DMS153 treated with DMSO at 0.1 percent for 48 hours (cell line): ENCODE measurements around the gene TLK2.
A peak's percentile ranks its signal among the peaks of the same experiment; 100 is the strongest.

ENCODE experiments used
- DNase-seq: peaks from one replicate; lab custom pipeline; 2025; ENCODE audit not compliant: unreplicated experiment; lab: John Stamatoyannopoulos, UW

Gene TLK2

DNA sequence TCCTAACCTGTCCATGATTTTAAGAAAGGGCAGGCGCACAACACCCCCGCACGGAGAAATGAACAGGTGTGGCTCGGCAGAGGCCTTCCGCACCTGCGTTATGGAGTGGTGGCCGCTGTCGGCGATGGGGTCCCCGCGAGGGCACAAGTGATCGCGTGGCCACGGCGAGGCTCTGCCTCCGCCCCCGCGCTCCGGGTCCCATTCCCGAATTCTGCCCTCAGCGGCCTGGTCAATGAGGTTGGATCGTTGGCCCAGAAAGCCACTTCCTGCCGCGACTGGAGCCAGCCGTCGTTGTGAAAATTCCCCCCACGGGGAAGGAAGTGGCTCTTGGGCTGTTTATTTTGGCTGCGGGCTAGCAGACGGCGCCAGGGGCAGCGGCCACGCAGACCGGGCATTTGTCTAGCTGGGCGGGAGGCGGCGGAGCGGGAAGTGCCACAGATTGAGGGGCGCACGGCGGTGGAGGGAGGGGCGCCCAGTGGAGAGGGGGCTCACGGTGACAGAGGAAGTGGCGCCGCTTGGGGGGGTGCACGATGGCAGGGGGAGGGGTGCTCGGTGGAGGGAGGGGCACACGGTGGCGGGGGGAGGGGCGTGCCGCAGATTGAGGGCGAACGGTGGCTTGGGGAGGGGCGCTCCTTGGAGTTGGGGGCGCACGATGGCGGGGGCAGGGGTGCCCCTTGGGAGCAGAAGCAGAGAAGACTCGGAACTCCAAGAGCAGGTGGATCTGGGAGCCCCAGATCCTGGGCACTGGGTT, 173.8 kb downstream of the TLK2 start:
- DNase-seq = peak; percentile 81

DNA sequence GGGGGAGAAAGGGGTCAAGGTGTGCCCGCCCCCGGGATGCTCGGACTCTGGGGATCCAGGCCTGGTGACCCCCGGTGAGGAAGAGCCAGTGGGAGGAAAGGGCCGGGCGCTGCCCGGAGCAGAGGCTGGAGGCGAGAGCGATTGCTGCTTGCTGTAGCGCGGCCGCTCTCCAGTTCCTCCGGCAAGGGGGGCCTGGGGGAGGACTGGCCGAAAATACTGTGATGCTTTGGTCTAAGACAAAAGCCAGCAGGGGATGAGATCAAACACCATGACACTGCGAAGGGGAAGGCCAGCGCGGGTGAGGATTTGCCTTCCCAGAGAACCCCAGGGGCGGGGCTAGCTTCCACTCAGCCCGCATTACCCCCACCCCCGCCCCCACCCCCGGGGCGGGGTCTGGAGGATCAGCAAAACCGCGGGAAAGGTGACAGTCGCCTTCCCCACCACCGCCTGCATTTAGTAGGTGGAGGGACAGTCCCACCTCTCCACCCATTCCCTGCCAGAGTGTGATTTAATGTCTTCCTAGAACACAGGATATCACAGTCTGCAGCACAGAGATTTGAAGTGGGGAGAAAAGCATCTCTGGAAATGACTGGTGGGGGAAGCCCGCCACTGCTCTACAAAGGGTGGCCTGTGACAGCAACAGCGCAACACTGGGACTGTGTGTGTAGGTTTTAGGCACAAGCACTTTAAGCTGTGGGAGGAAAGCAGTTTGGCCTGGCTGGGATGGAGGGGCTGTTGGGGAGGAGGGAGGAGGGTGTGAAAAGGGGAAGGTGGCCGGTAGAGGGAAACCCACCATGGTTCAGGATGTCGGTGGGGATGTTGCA, 174.6 kb downstream of the TLK2 start:
- DNase-seq = peak; percentile 95

DNA sequence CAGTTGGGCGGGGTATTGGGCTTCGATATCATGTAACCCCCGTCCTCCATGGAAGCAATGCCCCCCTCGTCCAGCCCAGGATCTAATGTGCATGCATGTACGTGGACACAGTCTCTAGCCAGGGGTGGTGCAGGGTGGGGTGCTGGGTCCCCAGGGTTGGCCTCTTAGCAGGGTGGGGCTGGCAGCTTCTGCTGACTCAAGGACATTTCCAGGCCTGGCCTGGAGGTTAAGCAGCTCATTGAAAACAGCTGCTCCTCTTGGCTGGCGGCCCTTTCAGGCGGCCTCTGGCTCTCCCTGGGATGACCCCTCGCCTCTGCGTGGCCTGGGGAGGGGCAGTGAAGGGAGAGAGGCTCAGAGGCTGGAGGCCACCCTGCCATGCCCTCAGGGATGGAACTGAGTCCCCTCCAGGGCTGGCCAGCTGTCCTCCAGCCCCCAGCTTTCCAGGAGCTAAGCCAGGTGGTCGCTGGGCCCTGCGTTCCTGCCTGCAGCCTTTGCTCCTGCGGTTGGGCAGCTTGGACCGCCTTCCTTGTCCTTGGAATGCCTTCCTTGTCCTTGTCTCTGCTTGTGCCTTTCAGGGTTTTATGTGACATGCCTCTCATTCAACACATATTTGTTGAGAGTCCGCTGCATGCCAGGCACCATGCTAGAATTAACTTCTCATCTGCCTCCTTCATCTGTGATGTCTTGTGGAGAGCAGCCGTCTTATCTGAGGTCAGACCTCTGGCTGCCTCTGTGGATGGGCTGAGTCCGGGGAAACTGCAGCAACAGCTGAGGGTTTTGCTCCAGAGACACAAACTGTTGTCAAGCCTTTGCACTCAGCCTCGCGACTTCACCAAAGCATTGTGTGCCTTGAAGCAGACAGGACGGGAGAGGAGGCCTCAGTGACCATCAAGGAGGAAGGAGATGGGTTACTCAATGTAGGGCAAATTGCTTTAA, 175.5 kb downstream of the TLK2 start:
- no peak for DNase-seq

DNA sequence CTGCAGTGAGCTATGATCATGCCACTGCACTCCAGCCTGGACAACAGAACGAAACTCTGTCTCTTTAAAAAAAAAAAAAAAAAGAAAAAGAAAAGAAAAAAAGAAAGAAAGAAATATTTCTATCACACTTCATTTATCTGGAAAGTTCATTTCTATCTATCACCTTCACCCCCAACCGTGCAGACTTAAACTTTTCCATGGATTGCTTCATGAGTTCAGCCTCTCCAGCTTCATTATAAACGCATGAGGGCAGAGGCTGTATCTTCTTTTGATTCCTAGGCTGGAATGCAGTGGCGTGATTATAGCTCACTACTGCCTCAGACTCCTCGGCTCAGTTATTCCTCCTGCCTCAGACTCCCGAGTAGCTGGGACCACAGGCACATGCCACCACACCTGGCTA, 177.0 kb downstream of the TLK2 start:
- no peak for DNase-seq

DNA sequence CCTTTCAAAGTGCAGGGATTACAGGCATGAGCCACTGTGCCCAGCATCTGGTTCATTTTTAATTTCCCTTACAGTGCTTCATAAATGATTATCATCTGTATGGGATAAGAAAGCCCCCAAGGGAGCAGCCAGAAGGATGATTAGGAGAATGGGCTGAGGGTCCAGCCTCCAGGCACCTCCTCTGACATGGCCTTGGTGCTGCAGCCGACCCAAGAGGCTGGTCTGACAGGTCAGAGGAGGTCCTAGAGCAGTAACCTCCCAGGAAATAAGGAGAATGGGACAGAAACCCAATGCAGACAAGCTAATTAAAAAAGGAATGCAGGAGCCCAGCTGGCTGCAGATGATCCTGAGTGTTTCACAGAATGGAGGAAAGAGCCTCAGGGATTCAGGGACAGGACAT, 177.8 kb downstream of the TLK2 start:
- DNase-seq = no peak

DNA sequence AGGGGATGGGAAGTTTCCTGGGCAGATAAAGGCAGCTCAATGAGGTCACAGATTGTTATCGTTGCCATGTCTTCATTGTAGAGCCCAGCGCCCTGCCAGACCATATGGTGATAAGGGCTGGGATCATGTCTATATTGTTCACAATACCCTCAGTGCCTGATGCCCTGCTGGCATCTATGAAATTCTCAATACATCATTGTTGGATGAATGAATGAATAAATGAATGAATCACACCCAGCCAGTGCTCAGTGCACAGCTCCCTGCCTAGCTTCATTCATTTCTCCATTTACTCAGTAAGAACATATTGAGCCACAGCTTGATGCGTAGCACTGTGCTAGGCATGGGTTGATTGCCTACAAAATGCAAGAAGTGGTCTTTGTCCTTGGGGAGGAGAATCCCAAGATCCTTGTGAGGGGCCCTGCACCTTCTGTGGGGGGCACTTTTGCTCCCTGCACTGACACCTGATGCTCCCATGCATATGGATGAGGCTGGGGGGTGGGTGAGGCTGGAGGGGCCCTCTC, 178.6 kb downstream of the TLK2 start:
- DNase-seq = no peak

DNA sequence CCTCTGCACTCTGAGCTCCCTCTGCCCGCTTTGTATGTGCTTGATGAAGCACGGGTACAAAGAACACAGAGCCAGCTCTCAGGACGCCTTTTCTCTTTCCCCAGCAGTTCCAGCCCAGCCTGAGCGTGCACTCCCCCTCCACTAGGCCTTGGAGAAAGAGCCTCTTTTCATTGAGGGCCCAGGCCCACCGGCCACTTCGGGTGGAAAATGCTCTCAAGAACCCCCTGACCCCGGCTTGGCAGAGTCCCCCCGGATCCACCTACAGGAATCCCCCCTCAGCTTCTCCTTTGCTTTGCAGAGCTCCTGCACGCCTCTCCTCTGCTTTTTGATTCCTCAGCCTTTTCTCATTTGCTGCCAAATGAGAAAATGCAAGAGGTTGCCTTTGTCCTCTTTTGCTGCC, 179.1 kb downstream of the TLK2 start:
- DNase-seq = no peak

DNA sequence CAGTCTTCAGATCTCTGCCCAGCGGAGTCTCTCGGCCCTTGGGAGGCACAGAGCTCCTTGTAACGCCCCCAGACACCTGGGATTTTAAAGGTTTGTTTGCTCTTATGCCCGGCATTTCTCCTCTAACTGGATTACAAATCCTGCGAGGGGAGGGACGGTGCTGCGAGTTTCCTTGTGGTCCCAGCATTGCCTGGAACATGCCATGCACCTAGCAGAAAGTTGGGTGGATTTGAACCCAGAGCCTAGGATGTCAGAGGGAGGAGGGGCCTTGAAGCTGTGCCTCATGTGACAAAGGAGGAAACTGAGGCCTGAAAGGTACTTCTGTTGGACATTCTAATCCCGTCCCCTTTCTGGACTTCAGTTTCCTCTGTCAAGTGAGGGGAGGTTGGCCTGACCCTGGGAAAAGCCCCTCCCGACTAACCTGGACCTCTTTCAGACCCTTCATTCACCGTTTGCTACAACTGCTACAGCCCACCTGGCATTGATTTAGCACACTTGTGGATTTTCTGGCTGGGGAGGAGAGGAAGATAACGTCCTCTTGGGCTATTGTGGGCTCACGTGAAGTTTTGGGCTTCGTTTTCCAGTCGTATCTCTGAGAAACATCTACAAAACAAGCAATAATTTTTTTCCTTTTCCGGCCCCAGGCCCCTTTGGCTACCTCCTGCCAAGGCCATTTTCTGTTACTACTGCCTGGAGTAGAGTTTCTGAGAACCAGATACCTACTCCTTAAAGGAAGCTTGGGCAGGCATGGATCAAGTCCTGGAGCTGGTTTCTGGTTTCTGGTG, 179.7 kb downstream of the TLK2 start:
- DNase-seq = no peak

DNA sequence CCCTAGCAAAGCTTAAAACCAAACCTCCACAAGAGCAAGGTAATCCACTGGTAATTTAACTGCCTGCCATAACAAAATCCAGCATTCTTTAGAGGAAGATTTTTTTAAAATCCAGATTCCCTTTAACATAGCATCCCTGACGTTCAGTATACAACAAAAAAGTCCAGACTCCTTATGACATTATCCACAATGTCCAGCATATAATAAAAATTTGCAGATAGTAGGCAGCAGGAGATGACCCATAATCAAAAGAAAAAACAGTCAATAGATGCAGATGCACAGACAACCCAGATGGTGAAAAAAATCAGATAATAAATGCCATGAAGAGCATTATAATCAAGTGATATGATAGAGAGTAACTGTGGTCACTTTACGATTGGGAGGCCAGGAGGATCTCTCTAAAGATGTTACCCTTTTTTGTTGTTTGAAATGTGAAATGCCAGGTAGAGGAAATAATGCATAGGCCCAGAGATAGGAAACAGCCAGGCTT, 182.0 kb downstream of the TLK2 start:
- DNase-seq = no peak

DNA sequence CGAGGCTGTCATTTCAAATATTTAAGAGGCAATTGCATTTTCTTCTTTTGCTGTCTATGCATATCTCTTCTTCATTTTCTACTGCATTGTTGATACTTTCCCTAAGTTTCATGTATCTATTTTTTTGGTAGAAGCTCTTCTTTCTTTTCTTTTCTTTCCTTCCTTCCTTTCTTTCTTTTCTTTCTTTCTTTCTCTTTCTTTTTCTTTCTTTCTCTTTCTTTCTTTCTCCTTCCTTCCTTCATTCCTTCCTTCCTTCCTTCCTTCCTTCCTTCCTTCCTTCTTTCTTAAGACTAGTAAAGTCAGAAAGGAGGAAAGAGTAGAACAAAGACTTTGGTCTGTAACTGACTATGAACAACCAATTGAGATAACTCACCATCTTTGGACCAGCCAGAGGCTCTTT, 182.7 kb downstream of the TLK2 start:
- no peak for DNase-seq

DNA sequence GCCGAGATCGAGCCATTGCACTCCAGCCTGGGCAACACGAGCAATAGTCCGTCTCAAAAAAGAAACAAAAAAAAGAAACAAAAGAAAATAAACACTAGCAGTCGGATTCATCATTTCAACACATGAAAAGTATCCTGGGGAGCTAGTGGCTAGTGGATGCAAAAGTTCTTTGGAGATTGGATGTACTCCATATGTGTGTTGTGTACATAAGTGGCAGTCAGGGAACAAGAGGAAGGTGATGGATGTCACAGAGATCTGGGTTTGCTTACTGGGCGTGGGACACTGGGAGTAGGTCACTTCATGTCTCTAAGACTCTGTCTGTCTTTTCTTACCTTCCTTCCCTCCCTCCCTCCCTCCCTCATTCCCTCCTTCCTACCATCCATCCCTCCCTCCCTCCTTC, 184.2 kb downstream of the TLK2 start:
- no peak for DNase-seq
